Breast epithelium (tissue), 4 donors: ENCODE data around the gene RASA4B. TPM values are rescaled to one million over a fixed set of nuclear protein-coding genes. Genes with fewer than 3 reads are reported as not detected.

Experiments
- DNase-seq, 2 donors: peaks; one replicate each; pipeline ENCODE4 v3.0.0-alpha.2; 2019; ENCODE audit warnings: low spot score in 2 of 2
- H3K27ac ChIP-seq, 2 donors: fragments of 200-600 bp; sonication (generic) in 1 of 2; one replicate each; pipeline ENCODE4 v1.5.1; 2016 to 2019; ENCODE audit warnings: mild to moderate bottlenecking in 1 of 2
- H3K27me3 ChIP-seq, 2 donors: fragments of 200-600 bp; sonication (generic) in 1 of 2; one replicate each; pipeline versions ENCODE4 v1.5.1 to v1.6.0; 2017 to 2019; ENCODE audit warnings: control low read depth in 1 of 2, mild to moderate bottlenecking in 1 of 2
- H3K36me3 ChIP-seq: fragments of 200-600 bp; one replicate; pipeline ENCODE4 v1.5.1; 2019
- H3K4me1 ChIP-seq, 2 donors: fragments of 200-600 bp; sonication (generic); one replicate each; pipeline ENCODE4 v1.5.1; 2016 to 2019; ENCODE audit warnings: control low read depth in 1 of 2
- H3K4me3 ChIP-seq, 3 donors: fragments of 200-600 bp; sonication (generic); 1 replicate in 2 of 3; 2 replicates in 1 of 3; pipeline ENCODE4 v1.5.1; 2016 to 2019; ENCODE audit warnings: mild to moderate bottlenecking in 3 of 3, moderate library complexity in 2 of 3
- H3K9me3 ChIP-seq, 2 donors: fragments of 200-600 bp; sonication (generic) in 1 of 2; one replicate each; pipeline ENCODE4 v1.5.1; 2016 to 2019; ENCODE audit warnings: control low read depth in 1 of 2
- POLR2A ChIP-seq: fragments of 450-650 bp; IDR thresholded peaks from one replicate; pipeline ENCODE4 v1.6.1; 2016; ENCODE audit warnings: antibody characterized with exemption, mild to moderate bottlenecking, moderate library complexity
- POLR2AphosphoS5 ChIP-seq, 3 donors: sonication (generic); formaldehyde crosslinking; IDR thresholded peaks; one replicate each; pipeline ENCODE4 v1.6.1; 2017; ENCODE audit warnings: antibody characterized with exemption in 3 of 3
- intact Hi-C: fragments of 100-400 bp; cut with DNase I; formaldehyde crosslinking; loops from one replicate; pipeline ENCODE4 v1.15.1; 2023; ENCODE audit warnings: low total_unique reads
- total RNA-seq, 3 donors: library from RNA; depleted of rRNA; stranded (reverse); fragments of >200 nt; gene quantifications; one replicate each; pipeline ENCODE4 v1.1.0, GENCODE V29; 2016
- TF ChIP-seq, protein P1 (sequence below), 3 donors: fragments of 450-650 bp; IDR thresholded peaks; one replicate each; pipeline ENCODE4 v1.5.1; 2016 to 2017; ENCODE audit warnings: antibody characterized with exemption in 3 of 3, mild to moderate bottlenecking in 3 of 3, moderate library complexity in 3 of 3

Gene RASA4B
- total RNA-seq, 3 donors from 2014 or later, result 3.7 to 11.1 (median 7.2) TPM

DNA sequence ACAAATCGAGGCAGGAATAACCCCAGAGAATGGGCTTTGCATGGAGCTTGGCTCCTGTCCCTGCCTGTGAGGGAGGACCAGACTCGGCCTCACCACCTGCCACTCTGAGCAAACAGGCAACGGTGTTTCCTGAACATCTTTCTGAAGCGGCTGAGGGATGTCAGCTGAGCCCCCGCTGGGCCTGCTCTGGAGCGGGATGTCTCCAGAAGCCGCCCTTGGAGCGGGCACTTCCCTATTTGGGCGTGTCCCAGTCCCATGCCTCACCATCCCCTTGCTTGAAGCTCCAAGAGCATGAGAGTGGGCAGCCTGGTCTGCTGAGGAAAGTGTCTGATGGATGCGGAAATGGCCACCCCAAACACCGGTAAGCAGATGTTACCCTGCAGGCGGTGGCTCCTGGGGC, 63.1 kb downstream of the RASA4B start:
- DNase-seq, result no peak
- no peaks in the 10 kb centered on the region for H3K36me3 ChIP-seq
- H3K4me3 ChIP-seq, result no peak overlapping the region
- H3K9me3 ChIP-seq, result no peaks in the 10 kb centered on the region
- intact Hi-C loops, result no loop called here
- H3K27ac ChIP-seq, result no peak overlapping the region
- H3K4me1 ChIP-seq, result no peaks in the 10 kb centered on the region
- no peaks in the 10 kb centered on the region for H3K27me3 ChIP-seq
- TF ChIP-seq POLR2A (no peak), POLR2AphosphoS5 (IDR thresholded peaks at IDR 0.05) (no peak)
- TF ChIP-seq, protein P1, sequence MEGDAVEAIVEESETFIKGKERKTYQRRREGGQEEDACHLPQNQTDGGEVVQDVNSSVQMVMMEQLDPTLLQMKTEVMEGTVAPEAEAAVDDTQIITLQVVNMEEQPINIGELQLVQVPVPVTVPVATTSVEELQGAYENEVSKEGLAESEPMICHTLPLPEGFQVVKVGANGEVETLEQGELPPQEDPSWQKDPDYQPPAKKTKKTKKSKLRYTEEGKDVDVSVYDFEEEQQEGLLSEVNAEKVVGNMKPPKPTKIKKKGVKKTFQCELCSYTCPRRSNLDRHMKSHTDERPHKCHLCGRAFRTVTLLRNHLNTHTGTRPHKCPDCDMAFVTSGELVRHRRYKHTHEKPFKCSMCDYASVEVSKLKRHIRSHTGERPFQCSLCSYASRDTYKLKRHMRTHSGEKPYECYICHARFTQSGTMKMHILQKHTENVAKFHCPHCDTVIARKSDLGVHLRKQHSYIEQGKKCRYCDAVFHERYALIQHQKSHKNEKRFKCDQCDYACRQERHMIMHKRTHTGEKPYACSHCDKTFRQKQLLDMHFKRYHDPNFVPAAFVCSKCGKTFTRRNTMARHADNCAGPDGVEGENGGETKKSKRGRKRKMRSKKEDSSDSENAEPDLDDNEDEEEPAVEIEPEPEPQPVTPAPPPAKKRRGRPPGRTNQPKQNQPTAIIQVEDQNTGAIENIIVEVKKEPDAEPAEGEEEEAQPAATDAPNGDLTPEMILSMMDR (IDR thresholded peaks at IDR 0.05), result no peak

DNA sequence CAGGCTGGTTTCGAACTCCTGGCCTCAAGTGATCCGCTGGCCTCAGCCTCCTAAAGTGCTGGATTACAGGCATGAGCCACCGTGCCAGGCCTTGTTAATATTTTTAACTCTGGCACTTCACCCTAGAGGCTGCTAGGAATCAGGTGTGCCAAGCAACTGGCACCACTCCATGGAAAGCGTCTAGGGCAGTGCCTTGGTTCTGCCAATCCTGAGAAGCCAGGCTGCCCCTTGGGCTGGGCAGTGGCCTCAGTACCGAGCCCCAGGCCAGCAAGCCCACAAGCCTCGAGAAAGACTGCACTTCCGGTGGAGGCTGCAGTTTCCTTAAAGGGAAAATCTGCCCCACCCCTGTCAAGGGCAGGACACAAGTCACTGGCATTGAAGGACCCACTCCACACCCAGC, 64.3 kb downstream of the RASA4B start:
- DNase-seq, result no peak
- intact Hi-C loops, result no loop called here
- H3K4me1 ChIP-seq, result no peaks in the 10 kb centered on the region
- no peaks in the 10 kb centered on the region for H3K27me3 ChIP-seq
- H3K4me3 ChIP-seq, result no peak overlapping the region
- H3K36me3 ChIP-seq, result no peaks in the 10 kb centered on the region
- TF ChIP-seq POLR2AphosphoS5 (IDR thresholded peaks at IDR 0.05), result no peak
- no peak for TF ChIP-seq POLR2A
- TF ChIP-seq, protein P1 (IDR thresholded peaks at IDR 0.05), result no peak
- no peaks in the 10 kb centered on the region for H3K9me3 ChIP-seq
- no peak overlapping the region for H3K27ac ChIP-seq

DNA sequence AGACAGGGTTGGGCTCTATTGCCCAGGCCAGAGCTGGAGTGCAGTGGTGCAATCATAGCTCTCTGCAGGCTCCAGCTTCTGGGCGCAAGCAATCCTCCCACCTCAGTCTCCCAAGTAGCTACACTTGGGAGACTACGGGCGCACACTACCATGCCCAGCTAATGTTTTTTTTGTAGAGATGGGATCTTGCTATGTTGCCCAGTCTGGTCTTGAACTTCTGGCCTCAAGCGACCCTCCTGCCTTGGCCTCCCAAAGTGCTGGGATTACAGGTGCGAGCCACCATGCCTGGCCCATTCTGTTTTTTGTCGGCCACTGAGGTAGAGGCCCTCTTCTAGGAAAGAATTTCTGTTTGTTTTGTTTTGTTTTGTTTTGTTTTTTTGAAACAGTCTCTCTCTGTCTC, 65.1 kb downstream of the RASA4B start:
- no peaks in the 10 kb centered on the region for H3K27me3 ChIP-seq
- no peaks in the 10 kb centered on the region for H3K4me1 ChIP-seq
- H3K4me3 ChIP-seq, result no peak overlapping the region
- no peak for DNase-seq
- no peak for TF ChIP-seq POLR2A
- TF ChIP-seq, protein P1 (IDR thresholded peaks at IDR 0.05), result no peak
- no peak for TF ChIP-seq POLR2AphosphoS5 (IDR thresholded peaks at IDR 0.05)
- intact Hi-C loops, result no loop called here
- H3K36me3 ChIP-seq, result no peaks in the 10 kb centered on the region
- H3K27ac ChIP-seq, result no peak overlapping the region
- H3K9me3 ChIP-seq, result no peaks in the 10 kb centered on the region

DNA sequence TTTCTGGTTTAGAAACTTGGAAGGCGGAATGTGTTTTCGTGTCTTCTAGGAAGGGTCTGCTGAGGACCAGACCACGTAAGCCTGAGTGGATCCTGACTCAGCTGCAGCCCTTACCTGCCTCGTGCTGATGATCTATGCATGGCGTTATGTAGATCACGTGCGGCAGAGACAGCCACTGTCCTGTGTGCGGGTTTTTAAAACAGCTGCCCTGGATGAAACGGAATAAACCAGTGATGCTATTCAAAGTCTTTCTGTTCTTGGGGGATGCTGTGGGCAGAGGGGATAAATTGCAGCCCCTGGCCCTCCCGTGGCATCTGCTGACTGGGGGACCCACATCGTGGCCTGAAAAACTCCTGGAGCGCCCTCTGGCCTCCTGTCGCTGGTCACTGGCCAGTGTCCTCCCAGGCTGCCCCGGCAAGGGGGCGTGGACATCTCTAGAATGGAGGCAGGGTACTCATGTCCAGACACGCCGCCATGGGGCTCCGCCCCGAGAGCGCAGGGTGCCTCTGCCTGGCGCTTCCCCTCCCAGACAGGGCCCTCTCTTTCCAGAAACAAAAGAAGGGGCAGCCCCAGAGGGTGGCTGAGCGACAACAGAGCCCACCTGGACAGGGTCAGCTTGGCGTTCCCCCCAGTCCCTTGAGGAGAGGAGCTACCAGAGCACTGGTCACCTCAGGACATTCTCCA, 66.1 kb downstream of the RASA4B start:
- Histone ChIP-seq H3K9me3 (no peaks in the 10 kb centered on the region), H3K4me1 (no peaks in the 10 kb centered on the region), H3K36me3 (no peaks in the 10 kb centered on the region), H3K27ac (no peak overlapping the region), H3K27me3 (no peaks in the 10 kb centered on the region), H3K4me3 (no peak overlapping the region)
- TF ChIP-seq, protein P1 (IDR thresholded peaks at IDR 0.05), result no peak
- no peak for TF ChIP-seq POLR2AphosphoS5 (IDR thresholded peaks at IDR 0.05)
- TF ChIP-seq POLR2A, result no peak
- DNase-seq, result no peak
- intact Hi-C loops, result no loop called here

DNA sequence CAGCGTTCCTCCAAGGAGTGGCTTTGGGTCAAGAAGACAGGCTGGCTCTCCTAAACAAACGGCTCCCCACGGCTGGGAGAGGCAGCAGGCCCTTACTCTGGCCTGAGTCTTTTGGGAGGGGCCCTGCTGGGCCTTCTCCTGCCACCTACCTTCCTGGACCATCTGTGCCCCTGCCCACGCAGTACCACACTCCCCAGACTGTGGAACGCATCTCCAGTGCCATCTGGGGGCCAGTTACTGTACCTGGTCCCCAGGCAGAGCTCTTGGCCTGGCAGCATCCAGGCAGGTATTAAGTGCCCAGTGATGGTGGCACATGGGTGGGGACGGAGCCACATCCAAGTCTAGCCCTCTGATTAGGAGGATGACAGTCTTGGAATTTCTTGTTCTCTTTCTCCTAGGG, 67.3 kb downstream of the RASA4B start:
- Histone ChIP-seq H3K27ac (no peak overlapping the region), H3K4me3 (no peak overlapping the region), H3K36me3 (no peaks in the 10 kb centered on the region), H3K4me1 (no peaks in the 10 kb centered on the region), H3K27me3 (no peaks in the 10 kb centered on the region), H3K9me3 (no peaks in the 10 kb centered on the region)
- intact Hi-C loops, result no loop called here
- no peak for TF ChIP-seq POLR2A
- no peak for DNase-seq
